Measurements from ENCODE around the gene CYB5R3.
"Not testable (repeated sequence)": the region's sequence is repeated elsewhere in the genome, so short reads cannot be mapped to it uniquely, and the experiment has no call there.

The CYB5R3 gene

DNA sequence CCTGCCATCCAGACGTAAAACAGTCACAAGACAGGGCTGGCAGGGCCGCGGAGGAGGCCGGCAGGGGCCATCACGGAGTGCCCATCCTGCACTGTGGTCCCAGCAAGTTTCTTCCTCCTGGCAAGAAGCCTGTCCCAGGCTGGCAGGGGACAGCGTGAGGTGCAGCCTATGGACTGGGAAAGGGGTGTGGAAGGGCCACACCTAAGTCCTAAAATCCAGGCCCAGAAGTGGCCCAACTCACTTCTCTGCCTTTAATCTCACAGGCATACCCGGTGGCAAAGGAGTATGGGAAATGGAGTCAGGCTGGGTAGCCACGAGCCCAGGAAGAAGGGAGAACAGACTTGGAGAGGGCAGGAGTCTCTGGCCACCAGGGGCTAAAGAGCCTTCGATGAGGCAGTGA is 78.6 kb downstream of the CYB5R3 start:
- not testable (repeated sequence) for H3K4me1 ChIP-seq (ENCODE audit: control insufficient read depth in 1 of 2, insufficient read depth in 1 of 2, low read depth in 1 of 2, low read length in 1 of 2); H3K27me3 ChIP-seq; H3K27ac ChIP-seq; H3K4me3 ChIP-seq (ENCODE audit: low read depth in 1 of 2, low read length in 1 of 2); H3K9me3 ChIP-seq
- peaks cover 38% of the 10 kb centered on the region for H3K36me3 ChIP-seq

GRCh38 chr22:42567950-42568349 is 81.2 kb downstream of the CYB5R3 start:
- not testable (repeated sequence) for H3K4me3 ChIP-seq (ENCODE audit: low read depth in 1 of 2, low read length in 1 of 2); H3K27ac ChIP-seq

More at GRCh38 chr22:42567950-42568349, 81.2 kb downstream of the CYB5R3 start:
- not testable (repeated sequence) for H3K9me3 ChIP-seq; H3K27me3 ChIP-seq; H3K4me1 ChIP-seq (ENCODE audit: control insufficient read depth in 1 of 2, insufficient read depth in 1 of 2, low read depth in 1 of 2, low read length in 1 of 2)
- peaks cover 21% of the 10 kb centered on the region for H3K36me3 ChIP-seq

Data from neutrophil (primary cell).